HL-60 (cell line): ENCODE measurements around the gene POLRMT.

Experiments
- CTCF ChIP-seq: IDR thresholded peaks from one replicate; pipeline ENCODE4 v1.5.1; 2011; ENCODE audit warnings: low read length, control low read depth, inconsistent platforms; ENCODE audit not compliant: insufficient read depth
- POLR2AphosphoS5 ChIP-seq: IDR thresholded peaks from 2 replicates; pipeline ENCODE4 v1.6.1; 2012; ENCODE audit warnings: low read depth
- TF ChIP-seq, protein P1 (sequence below): IDR thresholded peaks from 2 replicates; pipeline ENCODE4 v1.6.1; 2012; ENCODE audit warnings: low read depth; ENCODE audit not compliant: insufficient replicate concordance

DNA sequence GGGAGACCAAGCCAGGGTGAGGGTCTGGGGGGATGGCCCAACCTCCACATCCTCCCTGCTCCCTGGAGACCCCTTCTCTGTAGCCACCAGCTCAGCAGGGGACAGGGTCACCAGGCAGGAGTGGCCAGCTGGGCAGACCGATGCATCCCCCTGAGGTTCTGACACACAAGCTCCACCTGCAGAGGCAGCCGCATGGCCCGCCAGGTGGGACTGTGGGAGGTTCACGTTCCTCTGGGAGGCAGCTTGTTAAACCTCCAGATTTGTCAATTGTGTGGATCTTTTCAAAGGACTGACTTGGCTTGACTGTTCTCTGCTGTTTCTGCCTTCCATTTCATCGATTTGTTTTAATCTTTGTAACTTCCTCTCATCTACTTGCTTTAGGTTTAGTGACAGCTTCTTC is 8.1 kb downstream of the POLRMT start:
- no peak for TF ChIP-seq CTCF
- TF ChIP-seq, protein P1, sequence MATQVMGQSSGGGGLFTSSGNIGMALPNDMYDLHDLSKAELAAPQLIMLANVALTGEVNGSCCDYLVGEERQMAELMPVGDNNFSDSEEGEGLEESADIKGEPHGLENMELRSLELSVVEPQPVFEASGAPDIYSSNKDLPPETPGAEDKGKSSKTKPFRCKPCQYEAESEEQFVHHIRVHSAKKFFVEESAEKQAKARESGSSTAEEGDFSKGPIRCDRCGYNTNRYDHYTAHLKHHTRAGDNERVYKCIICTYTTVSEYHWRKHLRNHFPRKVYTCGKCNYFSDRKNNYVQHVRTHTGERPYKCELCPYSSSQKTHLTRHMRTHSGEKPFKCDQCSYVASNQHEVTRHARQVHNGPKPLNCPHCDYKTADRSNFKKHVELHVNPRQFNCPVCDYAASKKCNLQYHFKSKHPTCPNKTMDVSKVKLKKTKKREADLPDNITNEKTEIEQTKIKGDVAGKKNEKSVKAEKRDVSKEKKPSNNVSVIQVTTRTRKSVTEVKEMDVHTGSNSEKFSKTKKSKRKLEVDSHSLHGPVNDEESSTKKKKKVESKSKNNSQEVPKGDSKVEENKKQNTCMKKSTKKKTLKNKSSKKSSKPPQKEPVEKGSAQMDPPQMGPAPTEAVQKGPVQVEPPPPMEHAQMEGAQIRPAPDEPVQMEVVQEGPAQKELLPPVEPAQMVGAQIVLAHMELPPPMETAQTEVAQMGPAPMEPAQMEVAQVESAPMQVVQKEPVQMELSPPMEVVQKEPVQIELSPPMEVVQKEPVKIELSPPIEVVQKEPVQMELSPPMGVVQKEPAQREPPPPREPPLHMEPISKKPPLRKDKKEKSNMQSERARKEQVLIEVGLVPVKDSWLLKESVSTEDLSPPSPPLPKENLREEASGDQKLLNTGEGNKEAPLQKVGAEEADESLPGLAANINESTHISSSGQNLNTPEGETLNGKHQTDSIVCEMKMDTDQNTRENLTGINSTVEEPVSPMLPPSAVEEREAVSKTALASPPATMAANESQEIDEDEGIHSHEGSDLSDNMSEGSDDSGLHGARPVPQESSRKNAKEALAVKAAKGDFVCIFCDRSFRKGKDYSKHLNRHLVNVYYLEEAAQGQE, result no peak
- no peak for TF ChIP-seq POLR2AphosphoS5
